Mesenchymal stem cell (in vitro differentiated cells and primary cell): ENCODE results near the gene SIAH3.
"Not testable (repeated sequence)": the region's sequence is repeated elsewhere in the genome, so short reads cannot be mapped to it uniquely, and the experiment has no call there.

Source experiments
- DNase-seq: peaks from one replicate; pipeline ENCODE4 v3.0.0-alpha.2; 2013
- H2AFZ ChIP-seq: one replicate; pipeline ENCODE4 v1.6.1; 2013; ENCODE audit warnings: low read depth, mild to moderate bottlenecking, control low read depth, inconsistent platforms, low read length, moderate library complexity
- H2AK5ac ChIP-seq: 2 replicates; pipeline ENCODE4 v1.6.1; 2013; ENCODE audit warnings: low read length, moderate library complexity, mild to moderate bottlenecking, inconsistent platforms; ENCODE audit not compliant: severe bottlenecking
- H2BK120ac ChIP-seq: one replicate; pipeline ENCODE4 v1.6.1; 2013; ENCODE audit warnings: low read depth, mild to moderate bottlenecking, inconsistent platforms, low read length, moderate library complexity
- H2BK12ac ChIP-seq, 2 experiments: one replicate each; pipeline ENCODE4 v1.6.1; 2013; ENCODE audit warnings: inconsistent platforms in 2 of 2, low read length in 2 of 2, mild to moderate bottlenecking in 2 of 2, moderate library complexity in 2 of 2, control low read depth in 1 of 2
- H2BK15ac ChIP-seq: one replicate; pipeline ENCODE4 v1.6.1; 2013; ENCODE audit warnings: mild to moderate bottlenecking, low read depth, inconsistent platforms; ENCODE audit not compliant: poor library complexity, severe bottlenecking
- H2BK5ac ChIP-seq: 2 replicates; pipeline ENCODE4 v1.6.1; 2013; ENCODE audit warnings: low read depth, mild to moderate bottlenecking, low read length, control low read depth, inconsistent platforms; ENCODE audit not compliant: poor library complexity, severe bottlenecking
- H3K14ac ChIP-seq, 2 experiments: one replicate each; pipeline ENCODE4 v1.6.1; 2013; ENCODE audit warnings: inconsistent platforms in 2 of 2, low read length in 2 of 2, control low read depth in 1 of 2, mild to moderate bottlenecking in 1 of 2, moderate library complexity in 1 of 2
- H3K18ac ChIP-seq, 2 experiments: one replicate each; pipeline ENCODE4 v1.6.1; 2013; ENCODE audit warnings: inconsistent platforms in 2 of 2, low read length in 2 of 2, control low read depth in 1 of 2, low read depth in 1 of 2, mild to moderate bottlenecking in 1 of 2
- H3K23ac ChIP-seq, 2 experiments: one replicate each; pipeline ENCODE4 v1.6.1; 2013; ENCODE audit warnings: inconsistent platforms in 2 of 2, low read length in 2 of 2, mild to moderate bottlenecking in 2 of 2, moderate library complexity in 2 of 2, control low read depth in 1 of 2
- H3K27ac ChIP-seq: 2 replicates; pipeline ENCODE4 v1.5.1; 2013; ENCODE audit warnings: mild to moderate bottlenecking, moderate library complexity, low read length, control low read depth, inconsistent platforms; ENCODE audit not compliant: poor library complexity, severe bottlenecking
- H3K27me3 ChIP-seq, 2 experiments: 2 replicates each; pipeline versions ENCODE4 v1.6.1 to v1.7.0; 2013; ENCODE audit warnings: low read length in 2 of 2, mild to moderate bottlenecking in 2 of 2, moderate library complexity in 2 of 2, control low read depth in 1 of 2, inconsistent platforms in 1 of 2; ENCODE audit not compliant: control insufficient read depth in 1 of 2, insufficient read depth in 1 of 2
- H3K36me3 ChIP-seq, 2 experiments: 2 replicates each; pipeline versions ENCODE4 v1.6.1 to v1.7.0; 2013; ENCODE audit warnings: low read length in 2 of 2, control low read depth in 1 of 2, inconsistent platforms in 1 of 2, low read depth in 1 of 2, mild to moderate bottlenecking in 1 of 2; ENCODE audit not compliant: insufficient read depth in 2 of 2, control insufficient read depth in 1 of 2
- H3K4ac ChIP-seq, 2 experiments: one replicate each; pipeline ENCODE4 v1.6.1; 2013; ENCODE audit warnings: inconsistent platforms in 2 of 2, low read length in 2 of 2, mild to moderate bottlenecking in 2 of 2, moderate library complexity in 2 of 2, control low read depth in 1 of 2, low read depth in 1 of 2
- H3K4me1 ChIP-seq: 2 replicates; pipeline ENCODE4 v1.6.1; 2013; ENCODE audit warnings: low read depth, low read length, control low read depth; ENCODE audit not compliant: control insufficient read depth, insufficient read depth
- H3K4me2 ChIP-seq: 2 replicates; pipeline ENCODE4 v1.6.1; 2013; ENCODE audit warnings: low read length, mild to moderate bottlenecking, inconsistent platforms; ENCODE audit not compliant: poor library complexity, severe bottlenecking
- H3K4me3 ChIP-seq, 2 experiments: 2 replicates each; pipeline versions ENCODE4 v1.5.1 to v1.7.0; 2013; ENCODE audit warnings: low read length in 2 of 2, mild to moderate bottlenecking in 2 of 2, control low read depth in 1 of 2, low read depth in 1 of 2; ENCODE audit not compliant: insufficient read depth in 1 of 2
- H3K79me1 ChIP-seq: replicated peaks from 2 replicates; pipeline ENCODE4 v1.6.1; 2013; ENCODE audit warnings: mild to moderate bottlenecking, control low read depth, low read length, inconsistent platforms; ENCODE audit not compliant: poor library complexity, severe bottlenecking
- H3K9ac ChIP-seq: 2 replicates; pipeline ENCODE4 v1.7.0; 2013; ENCODE audit warnings: mild to moderate bottlenecking, low read length, moderate library complexity
- H3K9me3 ChIP-seq: 2 replicates; pipeline ENCODE4 v1.7.0; 2013; ENCODE audit warnings: mild to moderate bottlenecking, low read length; ENCODE audit not compliant: control insufficient read depth
- H4K8ac ChIP-seq: one replicate; pipeline ENCODE4 v1.6.1; 2013; ENCODE audit warnings: inconsistent platforms, mild to moderate bottlenecking, low read length, moderate library complexity
- H4K91ac ChIP-seq: one replicate; pipeline ENCODE4 v1.6.1; 2013; ENCODE audit warnings: mild to moderate bottlenecking, low read length, inconsistent platforms
- WGBS: methylation state at CpG from one replicate; pipeline ENCODE4 v1.1.7; 2013; ENCODE audit warnings: mixed read lengths; 5-methylcytosine and 5-hydroxymethylcytosine counted together

Gene SIAH3

DNA sequence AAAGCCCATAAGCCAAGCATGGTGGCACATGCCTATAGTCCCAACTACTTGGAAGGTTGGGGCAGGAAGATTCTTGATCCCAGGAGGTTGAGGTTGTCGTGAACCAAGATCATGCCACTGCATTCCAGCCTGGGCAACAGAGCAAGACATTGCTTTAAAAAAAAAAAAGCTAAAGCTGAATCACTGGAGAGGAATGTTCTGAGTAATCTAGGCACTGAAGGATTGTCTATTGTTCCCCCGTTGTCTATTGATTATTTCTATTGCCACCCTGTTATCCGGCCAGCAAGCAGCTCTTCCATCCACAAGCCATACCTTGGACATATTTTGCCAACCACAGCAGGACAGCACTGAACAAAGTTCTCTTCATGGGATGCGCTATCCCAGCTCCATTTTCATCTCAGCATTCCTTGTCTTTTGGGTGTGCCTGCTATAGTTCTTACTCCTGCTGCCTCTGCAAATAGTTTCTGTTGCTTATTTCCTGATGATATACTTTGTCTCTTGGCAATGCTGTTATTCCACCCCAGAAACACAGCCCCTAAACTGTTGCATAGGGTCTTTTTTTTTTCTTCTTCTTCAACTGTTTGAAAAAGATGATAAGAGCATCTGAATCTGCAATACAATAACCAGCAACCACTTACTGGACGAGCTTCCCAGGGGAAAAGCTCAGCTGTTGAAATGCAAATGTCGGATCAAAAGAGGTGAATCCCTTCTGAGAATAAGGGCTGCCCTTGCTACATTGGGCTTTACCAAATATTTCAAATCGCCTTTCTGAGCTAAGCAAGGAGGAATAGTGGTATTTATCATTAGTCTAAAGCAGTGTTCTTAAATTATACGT is 22.2 kb upstream of the SIAH3 start:
- Histone ChIP-seq H3K27ac (peak overlapping the region; percentile 72), H2BK120ac (no peak overlapping the region), H2BK15ac (no peak overlapping the region), H3K4me3 (peak overlapping the region in 1 of 2 experiments; percentile 25), H4K8ac (no peak overlapping the region), H3K4ac (no peak overlapping the region), H3K27me3 (peaks cover 0 to 24% of the 10 kb centered on the region in 2 experiments), H3K79me1 (no peaks in the 10 kb centered on the region), H3K36me3 (no peaks in the 10 kb centered on the region), H3K18ac (no peak overlapping the region), H3K9me3 (no peaks in the 10 kb centered on the region), H2AFZ (no peak overlapping the region), H3K4me2 (no peak overlapping the region), H3K4me1 (peaks cover 7% of the 10 kb centered on the region), H2BK5ac (peak overlapping the region; percentile 50), H3K23ac (no peak overlapping the region), H3K9ac (no peak overlapping the region), H2BK12ac (no peak overlapping the region), H2AK5ac (no peak overlapping the region), H4K91ac (peak overlapping the region; percentile 54), H3K14ac (no peak overlapping the region)
- WGBS: 44% methylated on average over 8 of the region's 8 CpGs
- DNase-seq: peak; percentile 16

- H3K4ac ChIP-seq: no peak overlapping the region
Observed at GRCh38 chr13:45872566-45872965, 21.0 kb upstream of the SIAH3 start.

GRCh38 chr13:45871201-45871600 is 19.6 kb upstream of the SIAH3 start:
- not testable (repeated sequence) for H3K79me1 ChIP-seq, H2AFZ ChIP-seq, H3K4ac ChIP-seq, H2BK15ac ChIP-seq, H3K4me3 ChIP-seq, H2AK5ac ChIP-seq, DNase-seq, H2BK120ac ChIP-seq, H3K36me3 ChIP-seq, H2BK5ac ChIP-seq, H3K4me1 ChIP-seq, H3K9ac ChIP-seq, H3K4me2 ChIP-seq, H3K23ac ChIP-seq, H3K18ac ChIP-seq, H3K14ac ChIP-seq, H3K9me3 ChIP-seq, H4K91ac ChIP-seq, H4K8ac ChIP-seq, H2BK12ac ChIP-seq
- WGBS: 73% methylated on average over 4 of the region's 6 CpGs
- H3K27ac ChIP-seq: peak overlapping the region; percentile 19
- H3K27me3 ChIP-seq: peaks cover 0 to 20% of the 10 kb centered on the region in 2 experiments

More at GRCh38 chr13:45872566-45872965, 21.0 kb upstream of the SIAH3 start:
- H3K14ac ChIP-seq: no peak overlapping the region
- no peak overlapping the region for H3K9ac ChIP-seq
- peak; percentile 22 for DNase-seq
- no peak overlapping the region for H4K8ac ChIP-seq
- H3K4me2 ChIP-seq: no peak overlapping the region
- peaks cover 0 to 16% of the 10 kb centered on the region in 2 experiments for H3K27me3 ChIP-seq
- H4K91ac ChIP-seq: no peak overlapping the region
- peaks cover 7% of the 10 kb centered on the region for H3K4me1 ChIP-seq
- no peak overlapping the region for H2BK15ac ChIP-seq
- peak overlapping the region; percentile 87 for H2AK5ac ChIP-seq
- H3K79me1 ChIP-seq: no peaks in the 10 kb centered on the region
- H3K9me3 ChIP-seq: no peaks in the 10 kb centered on the region
- H3K27ac ChIP-seq: no peak overlapping the region
- no peak overlapping the region for H3K23ac ChIP-seq
- H2BK12ac ChIP-seq: no peak overlapping the region
- H2AFZ ChIP-seq: no peak overlapping the region
- H2BK5ac ChIP-seq: no peak overlapping the region
- WGBS: 37% methylated on average over 3 of the region's 3 CpGs
- H3K36me3 ChIP-seq: no peaks in the 10 kb centered on the region
- H2BK120ac ChIP-seq: no peak overlapping the region
- H3K18ac ChIP-seq: no peak overlapping the region
- no peak overlapping the region for H3K4me3 ChIP-seq

DNA sequence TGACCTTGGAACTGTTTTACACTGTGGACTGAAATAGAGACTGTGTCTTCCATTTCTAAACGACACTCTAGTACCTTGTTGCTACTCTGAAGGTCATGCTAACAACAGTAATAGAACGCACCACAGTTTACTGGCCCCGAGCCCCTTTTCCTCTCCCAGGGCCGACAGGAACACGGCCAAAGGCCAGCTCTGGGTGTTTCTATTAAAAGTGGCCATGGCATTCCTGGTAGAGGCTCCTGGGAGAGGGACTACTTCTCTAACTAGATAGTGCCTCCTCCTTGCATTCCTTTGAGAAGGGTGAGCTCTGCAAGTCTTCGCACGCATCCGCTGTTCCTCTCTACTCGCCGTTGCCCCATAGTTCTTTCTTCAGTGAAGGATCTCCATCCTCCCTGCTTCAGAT is 18.7 kb upstream of the SIAH3 start:
- Histone ChIP-seq H3K9me3 (no peaks in the 10 kb centered on the region), H3K4ac (no peak overlapping the region)

More for the DNA sequence above, 18.7 kb upstream of the SIAH3 start:
- Histone ChIP-seq H2BK12ac (no peak overlapping the region), H3K36me3 (no peaks in the 10 kb centered on the region), H3K4me3 (no peak overlapping the region), H4K8ac (no peak overlapping the region), H2BK5ac (no peak overlapping the region), H2AK5ac (no peak overlapping the region), H3K18ac (no peak overlapping the region), H3K4me1 (peaks cover 7% of the 10 kb centered on the region), H2BK120ac (no peak overlapping the region), H4K91ac (no peak overlapping the region), H3K23ac (no peak overlapping the region), H2AFZ (no peak overlapping the region), H3K4me2 (no peak overlapping the region), H3K14ac (no peak overlapping the region), H3K27me3 (peaks cover 0 to 30% of the 10 kb centered on the region in 2 experiments), H3K79me1 (no peaks in the 10 kb centered on the region), H2BK15ac (no peak overlapping the region), H3K27ac (no peak overlapping the region), H3K9ac (no peak overlapping the region)
- WGBS: 90% methylated on average over 10 of the region's 10 CpGs
- no peak for DNase-seq
